Stomach (tissue), 4 donors: Measurements from ENCODE around the gene PKP1.

Source experiments
- CTCF ChIP-seq, 7 experiments: fragments of 450-650 bp in 4 of 7; fragments of 200-600 bp in 3 of 7; sonication (generic) in 3 of 7; IDR thresholded peaks; one replicate each; pipeline ENCODE4 v1.5.1; 2016 to 2019; ENCODE audit warnings: antibody characterized with exemption in 7 of 7, control low read depth in 2 of 7, mild to moderate bottlenecking in 1 of 7
- EP300 ChIP-seq: sonication (generic); formaldehyde crosslinking; IDR thresholded peaks from one replicate; pipeline ENCODE4 v1.6.1; 2017; ENCODE audit warnings: antibody characterized with exemption
- POLR2A ChIP-seq, 4 donors: fragments of 450-650 bp; IDR thresholded peaks; one replicate each; pipeline ENCODE4 v1.6.1; 2016; ENCODE audit warnings: antibody characterized with exemption in 4 of 4, control low read depth in 2 of 4, mild to moderate bottlenecking in 1 of 4, moderate library complexity in 1 of 4
- POLR2AphosphoS5 ChIP-seq, 3 donors: sonication (generic); formaldehyde crosslinking; IDR thresholded peaks; one replicate each; pipeline ENCODE4 v1.6.1; 2016; ENCODE audit warnings: antibody characterized with exemption in 3 of 3

DNA sequence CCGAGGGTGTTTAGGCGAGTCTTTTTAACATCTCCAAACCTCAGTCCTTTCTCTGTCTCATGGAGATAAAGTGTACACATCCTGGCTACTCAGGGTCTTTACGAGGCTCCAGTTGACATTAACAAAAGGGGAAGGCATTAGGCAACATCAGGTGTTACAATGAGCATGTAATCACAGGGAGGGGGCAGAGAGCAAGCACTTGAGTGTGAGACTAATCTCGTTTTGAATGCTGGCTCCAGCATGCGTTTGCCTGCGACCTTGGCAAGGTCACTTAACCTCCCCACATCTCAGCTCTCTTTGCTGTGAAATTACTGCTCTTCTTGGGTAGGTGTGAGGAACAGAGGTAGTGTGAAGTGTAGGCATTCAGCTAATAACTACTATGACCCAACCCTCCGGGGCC lies 91.1 kb downstream of the PKP1 start:
- TF ChIP-seq POLR2A (IDR thresholded peaks at IDR 0.05) (no peak), POLR2AphosphoS5 (IDR thresholded peaks at IDR 0.05) (no peak), CTCF (IDR thresholded peaks at IDR 0.05) (no peak), EP300 (no peak)
